Activated T-cell treated with anti-CD3 and anti-CD28 coated beads for 1 hour (primary cell): ENCODE results near the gene SMO.
"Not testable (repeated sequence)": the region's sequence is repeated elsewhere in the genome, so short reads cannot be mapped to it uniquely, and the experiment has no call there.

Experiments
- DNase-seq: peaks from one replicate; pipeline ENCODE4 v3.0.0-alpha.2; 2020; ENCODE audit warnings: low read depth

The SMO gene

DNA sequence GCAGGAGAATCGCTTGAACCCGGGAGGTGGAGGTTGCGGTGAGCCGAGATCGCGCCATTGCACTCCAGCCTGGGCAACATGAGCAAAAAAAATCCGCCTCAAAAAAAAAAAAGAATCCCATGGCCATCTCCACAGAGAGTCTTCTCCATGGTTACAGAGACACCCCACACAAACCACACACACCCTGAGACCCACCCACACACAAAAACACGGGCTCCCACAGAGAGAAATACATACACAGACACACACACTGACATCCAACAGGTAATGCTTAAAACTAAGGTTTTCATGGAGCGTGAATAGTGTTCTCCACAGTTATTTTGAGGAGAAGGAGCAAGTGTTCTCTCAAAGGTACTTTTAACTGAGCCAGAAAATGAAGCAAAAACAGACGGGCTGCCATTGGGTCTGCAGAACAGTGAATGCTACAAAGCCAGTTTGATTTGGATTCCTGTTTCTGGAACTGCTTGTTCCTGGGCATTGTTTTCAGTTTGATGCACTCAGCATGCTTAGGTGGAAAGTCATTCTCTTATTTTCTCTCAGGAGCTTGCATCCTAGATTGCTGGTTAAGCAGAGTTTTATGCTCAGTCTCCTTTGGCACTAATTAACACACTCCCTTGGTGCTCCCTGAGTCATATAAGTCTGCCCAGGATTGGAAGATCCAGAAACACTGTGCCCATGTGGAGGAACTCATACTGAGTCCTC lies 51.8 kb downstream of the SMO start:
- no peak for DNase-seq

DNA sequence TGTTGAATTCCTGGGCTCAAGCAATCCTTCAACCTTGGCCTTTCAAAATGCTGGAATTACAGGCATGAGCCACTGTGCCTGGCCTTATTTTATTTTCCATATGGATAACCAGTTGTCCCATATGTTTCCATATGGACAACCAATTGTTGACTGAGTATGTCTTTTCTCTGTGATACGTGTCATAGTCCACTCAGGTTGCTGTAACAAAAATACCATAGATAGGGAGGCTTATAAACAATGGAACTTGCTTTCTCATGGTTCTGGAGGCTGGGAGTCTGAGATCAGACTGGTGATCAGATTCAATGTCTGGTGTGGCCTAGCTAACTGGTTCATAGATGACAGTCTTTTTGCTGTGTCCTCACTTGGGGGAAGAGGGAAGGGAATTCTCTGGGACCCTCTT lies 55.8 kb downstream of the SMO start:
- no peak for DNase-seq

DNA sequence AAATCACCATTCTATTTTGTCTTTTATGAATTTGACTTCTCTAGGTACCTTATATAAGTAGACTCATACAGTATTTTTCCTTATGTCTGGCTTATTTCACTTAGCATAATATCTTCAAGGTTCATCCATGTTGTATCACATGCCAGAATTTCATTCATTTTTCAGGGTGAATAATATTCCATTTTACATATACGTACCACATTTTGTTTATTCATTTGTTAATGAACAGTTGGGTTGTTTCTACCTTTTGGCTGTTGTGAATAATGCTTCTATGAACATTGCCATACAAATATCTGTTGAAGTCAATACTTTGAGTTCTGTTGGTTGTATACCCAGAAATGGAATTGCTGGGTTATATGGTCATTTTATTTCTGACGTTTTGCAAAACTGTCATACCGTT lies 57.1 kb downstream of the SMO start:
- DNase-seq: no peak

DNA sequence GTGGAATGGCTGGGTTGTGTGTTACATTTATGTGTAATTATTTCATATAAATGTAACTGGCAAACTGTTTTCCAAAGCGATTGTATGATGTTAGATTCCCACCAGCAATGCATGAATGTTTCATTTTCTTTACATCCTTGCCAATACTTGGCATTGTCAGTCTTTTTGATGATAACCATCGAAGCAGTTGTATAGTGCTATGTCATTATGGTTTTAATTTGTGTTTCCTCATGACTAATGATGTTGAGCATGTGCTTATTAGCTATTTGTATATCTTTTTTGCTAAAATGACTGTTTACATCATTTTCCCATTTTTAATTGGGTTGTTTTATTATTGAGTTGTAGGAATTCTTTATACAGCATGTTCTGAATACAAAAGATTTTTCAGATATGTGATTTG lies 58.7 kb downstream of the SMO start:
- no peak for DNase-seq

DNA sequence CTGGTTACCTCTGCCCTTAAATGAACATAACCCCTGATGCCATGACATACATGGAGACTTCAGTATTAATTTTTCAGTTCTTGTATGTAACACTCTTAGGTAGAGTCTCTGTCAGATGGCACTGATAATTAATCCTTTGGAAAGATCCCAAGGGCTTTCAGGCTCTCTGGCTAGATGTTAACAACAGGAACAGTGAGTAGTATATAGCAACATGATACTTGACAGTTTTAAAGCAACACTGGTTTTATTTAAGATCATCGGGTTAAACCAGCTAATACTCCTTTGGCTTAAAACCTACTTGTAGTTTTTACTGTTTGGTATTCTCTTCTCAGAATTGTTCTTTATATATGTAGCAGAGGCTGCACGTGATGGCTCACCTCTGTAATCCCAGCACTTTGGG lies 63.7 kb downstream of the SMO start:
- no peak for DNase-seq

DNA sequence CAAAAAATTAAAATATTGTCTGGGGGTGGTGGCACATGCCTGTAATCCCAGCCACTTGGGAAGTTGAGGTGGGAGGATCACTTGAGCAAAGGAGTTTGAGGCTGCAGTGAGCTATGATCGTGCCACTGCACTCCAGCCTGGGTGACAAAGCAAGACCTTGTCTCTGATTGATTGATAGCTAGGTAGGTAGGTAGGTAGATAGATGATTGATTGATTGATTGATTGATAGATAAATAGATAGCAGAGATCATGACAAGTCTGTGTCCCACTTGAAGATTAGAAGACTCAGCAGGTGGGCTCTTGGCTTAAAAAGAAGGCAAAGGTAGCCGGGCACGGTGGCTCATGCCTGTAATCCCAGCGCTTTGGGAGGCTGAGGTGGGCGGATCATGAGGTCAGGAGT lies 64.2 kb downstream of the SMO start:
- not testable (repeated sequence) for DNase-seq

DNA sequence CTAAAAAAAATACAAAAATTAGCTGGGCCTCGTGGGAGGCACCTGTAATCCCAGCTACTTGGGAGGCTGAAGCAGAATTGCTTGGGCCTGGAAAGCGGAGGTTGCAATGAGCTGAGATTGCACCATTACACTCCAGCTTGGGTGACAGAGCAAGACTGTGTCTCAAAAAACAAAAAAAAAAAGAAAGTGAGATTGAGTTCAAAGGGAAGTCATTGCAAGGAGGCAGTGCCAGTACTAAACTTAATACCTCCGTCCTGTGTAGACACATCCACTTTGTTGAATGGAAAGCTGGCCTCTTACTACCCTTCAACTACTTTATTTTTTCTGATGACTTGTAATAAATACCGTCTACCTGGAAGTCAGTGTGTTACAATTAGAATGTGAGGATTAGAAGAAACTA lies 67.4 kb downstream of the SMO start:
- DNase-seq: no peak

DNA sequence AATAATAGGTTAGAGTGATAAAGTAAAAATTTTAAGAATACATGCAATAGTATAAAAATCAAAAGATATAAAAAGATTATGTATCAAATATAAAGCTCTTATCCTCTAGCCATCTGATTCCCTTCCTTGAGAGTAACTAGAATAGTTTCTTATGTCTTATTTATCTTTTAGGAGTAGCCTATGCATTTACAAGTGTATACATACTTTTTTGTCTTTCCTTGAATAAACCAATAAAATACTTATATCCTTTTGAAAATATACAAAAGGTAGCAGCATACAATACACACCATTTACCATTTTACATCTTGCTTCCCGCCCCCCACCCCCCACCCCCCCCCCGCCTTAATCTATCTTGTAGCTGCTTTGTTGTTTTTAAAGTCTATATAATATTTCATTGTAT lies 67.8 kb downstream of the SMO start:
- DNase-seq: no peak

DNA sequence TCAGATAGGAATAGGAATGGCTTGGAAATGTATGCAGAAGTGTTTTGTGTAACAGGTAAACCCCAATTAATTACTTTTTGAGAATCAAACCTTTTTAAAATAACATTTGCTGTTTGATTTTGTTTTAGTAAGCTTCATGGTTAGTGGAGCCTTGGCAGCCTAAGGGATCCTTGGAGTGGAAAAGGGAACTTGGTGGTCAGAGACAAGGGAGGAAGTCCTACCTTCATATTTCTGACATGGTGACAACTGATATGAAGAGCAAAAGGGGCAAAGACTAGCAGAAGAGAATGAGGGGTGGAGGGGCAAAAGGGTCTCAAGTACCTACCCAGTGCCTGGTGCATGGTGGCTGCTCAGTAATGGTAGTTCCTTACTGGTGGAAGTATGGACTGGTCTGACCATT lies 68.7 kb downstream of the SMO start:
- no peak for DNase-seq

DNA sequence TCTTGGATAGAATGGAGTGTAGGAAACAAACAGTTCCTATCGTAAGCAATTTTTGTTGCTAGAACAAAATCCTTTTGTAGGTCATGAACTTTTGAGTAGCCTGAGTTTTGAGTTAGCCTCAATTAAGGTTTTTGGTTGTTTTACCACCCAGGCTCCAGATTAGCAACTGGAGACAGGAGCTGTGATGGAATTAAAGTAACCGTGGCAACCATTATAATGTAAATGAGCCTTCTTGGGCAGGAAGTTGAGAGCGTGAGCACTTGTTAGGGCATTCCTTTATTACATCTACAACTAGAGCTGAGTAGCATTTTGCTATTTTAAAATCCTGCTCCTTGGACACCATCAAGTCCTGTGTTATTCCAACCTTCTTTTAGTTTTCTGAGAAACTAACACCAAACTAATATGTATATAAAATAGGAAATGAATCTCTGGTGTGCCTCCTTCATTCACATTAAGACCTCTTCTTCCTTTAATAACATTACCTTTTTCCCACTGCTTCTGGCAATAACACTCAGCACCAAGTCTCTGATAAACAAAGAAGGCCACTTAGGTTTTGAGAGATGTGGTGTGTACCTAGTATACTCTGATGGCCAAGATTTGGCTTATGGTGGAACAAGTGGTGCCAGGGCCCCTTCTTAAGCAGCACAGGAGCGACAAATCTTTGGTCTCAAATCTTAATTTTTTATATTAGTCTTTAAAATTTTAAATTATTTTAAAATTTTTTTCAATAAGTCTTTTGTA lies 70.4 kb downstream of the SMO start:
- DNase-seq: no peak

DNA sequence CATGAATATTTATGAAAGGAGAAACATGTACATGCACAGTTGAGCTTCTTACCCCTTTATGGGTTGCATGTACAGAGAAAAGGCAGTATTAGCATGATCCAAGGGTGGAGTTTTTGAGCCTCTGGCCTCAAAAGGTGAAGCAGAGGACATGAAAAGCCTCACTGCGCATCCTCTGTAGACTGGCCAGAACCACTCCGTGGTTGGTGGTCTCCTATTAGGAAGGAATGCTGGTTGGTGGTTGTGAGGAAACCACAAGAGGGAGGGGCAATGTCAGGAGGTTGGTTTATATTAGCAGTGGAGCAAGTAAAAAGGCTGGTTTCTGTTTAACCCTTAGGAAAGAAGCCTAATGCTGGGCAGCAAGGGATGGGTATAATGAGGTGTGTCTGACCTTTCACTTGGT lies 73.9 kb downstream of the SMO start:
- no peak for DNase-seq
